Effector memory CD8-positive, alpha-beta T cell (primary cell): ENCODE data around the gene SULT1C2.

Source experiments
- ATAC-seq: fragments of 150-1000 bp; cut with Tn5 transposase; replicated peaks from 2 replicates; pipeline ENCODE4 v1.10.0; 2021; ENCODE audit warnings: mild to moderate bottlenecking, moderate library complexity
- DNase-seq, 3 experiments: peaks; one replicate each; pipeline ENCODE4 v3.0.0; 2021
- H3K27ac Mint-ChIP-seq, 2 donors: one replicate each; pipeline ENCODE4 v1.8.0; 2022; ENCODE audit warnings: mild to moderate bottlenecking in 2 of 2, mixed read lengths in 2 of 2, moderate library complexity in 2 of 2
- H3K27me3 Mint-ChIP-seq, 2 donors: one replicate each; pipeline ENCODE4 v1.8.0; 2022; ENCODE audit warnings: mixed read lengths in 2 of 2
- H3K36me3 Mint-ChIP-seq: one replicate; pipeline ENCODE4 v1.8.0; 2022; ENCODE audit warnings: mild to moderate bottlenecking, moderate library complexity, mixed read lengths; ENCODE audit not compliant: insufficient read depth
- H3K4me1 Mint-ChIP-seq, 2 donors: one replicate each; pipeline ENCODE4 v1.8.0; 2022; ENCODE audit warnings: low read depth in 2 of 2, mixed read lengths in 2 of 2
- H3K4me3 Mint-ChIP-seq, 2 donors: one replicate each; pipeline ENCODE4 v1.8.0; 2022; ENCODE audit warnings: mild to moderate bottlenecking in 2 of 2, mixed read lengths in 2 of 2, moderate library complexity in 2 of 2
- H3K9me3 Mint-ChIP-seq, 2 donors: one replicate each; pipeline ENCODE4 v1.8.0; 2022; ENCODE audit warnings: mixed read lengths in 2 of 2
- total RNA-seq, 9 experiments: gene quantifications; one replicate each; lab custom pipeline; 2026; lab: John Stamatoyannopoulos, UW

SULT1C2 gene
- 0 to 0.39 (median 0.11) reads per million in 9 experiments for total RNA-seq

DNA sequence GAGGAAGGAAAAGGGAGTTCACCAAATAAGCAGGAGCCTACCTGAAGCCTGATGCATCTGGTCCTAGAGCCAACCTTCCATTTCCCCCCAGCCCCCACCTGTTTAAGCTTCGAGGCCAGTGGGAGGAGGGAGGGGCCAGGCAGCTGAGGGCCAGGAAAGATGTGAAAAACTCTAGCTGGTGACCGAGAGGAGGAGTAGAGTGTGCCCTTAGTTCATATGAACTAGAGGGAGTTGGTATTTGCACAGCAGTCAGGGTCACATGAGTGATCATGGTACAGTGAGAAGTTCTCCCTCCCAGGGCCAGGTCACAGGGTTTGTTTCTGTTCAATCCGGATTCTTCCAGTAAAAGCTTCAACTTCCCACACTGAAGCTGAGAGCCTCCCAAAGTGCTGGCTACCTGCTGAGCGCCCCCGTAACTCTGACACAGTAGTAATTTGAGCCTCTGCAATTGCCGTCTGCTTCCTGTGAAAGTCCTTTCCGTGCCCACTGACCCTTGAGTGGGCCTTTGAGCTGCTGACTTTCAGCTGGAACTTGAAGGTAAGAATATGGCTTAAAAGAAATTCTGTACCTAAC, at the start of gene SULT1C2:
Gene SULT1C2 (plus strand): TSS at position 362 of the 573 bp plus-strand sequence. CDS start 4,773 bp downstream, outside the sequence.
- H3K27ac Mint-ChIP-seq: no peak within 1 kb of the TSS
- DNase-seq: no peak
- ATAC-seq: no peak

DNA sequence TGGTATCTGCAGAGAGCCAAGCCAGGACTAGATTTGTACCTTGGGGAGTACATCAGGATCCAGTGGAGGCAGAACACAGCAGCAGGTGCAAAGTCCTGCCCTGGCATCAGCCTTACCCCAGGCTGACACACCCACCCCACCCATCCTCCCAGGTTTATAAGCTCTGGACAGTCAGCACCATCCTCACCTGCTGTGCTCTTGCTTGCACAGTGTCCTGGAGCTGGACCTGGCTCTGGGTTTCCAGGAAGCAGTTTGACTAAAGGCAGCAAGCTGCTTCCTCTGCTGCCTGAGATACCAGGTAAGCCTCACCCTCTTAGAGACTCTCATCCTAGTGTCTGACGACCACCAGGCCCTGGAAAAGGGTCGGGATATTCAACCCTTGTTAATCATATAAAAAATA, 48.9 kb upstream of the SULT1C2 start, which contains the start of gene SULT1C3:
Gene SULT1C3 (plus strand): TSS at position 183 of the 400 bp plus-strand sequence. CDS start 7,227 bp downstream, outside the sequence.
- ATAC-seq: no peak
- Mint-ChIP-seq H3K9me3 (peaks cover 2 to 4% of the 10 kb centered on the region in 2 donors), H3K4me3 (no peak within 1 kb of the TSS)

More for the DNA sequence above, at the start of gene SULT1C2:
- Mint-ChIP-seq H3K4me3 (no peak within 1 kb of the TSS), H3K4me1 (no peaks in the 10 kb centered on the region), H3K27me3 (peaks cover 17 to 31% of the 10 kb centered on the region in 2 donors), H3K9me3 (peaks cover 2% of the 10 kb centered on the region in 2 donors), H3K36me3 (no peaks in the 10 kb centered on the region)

DNA sequence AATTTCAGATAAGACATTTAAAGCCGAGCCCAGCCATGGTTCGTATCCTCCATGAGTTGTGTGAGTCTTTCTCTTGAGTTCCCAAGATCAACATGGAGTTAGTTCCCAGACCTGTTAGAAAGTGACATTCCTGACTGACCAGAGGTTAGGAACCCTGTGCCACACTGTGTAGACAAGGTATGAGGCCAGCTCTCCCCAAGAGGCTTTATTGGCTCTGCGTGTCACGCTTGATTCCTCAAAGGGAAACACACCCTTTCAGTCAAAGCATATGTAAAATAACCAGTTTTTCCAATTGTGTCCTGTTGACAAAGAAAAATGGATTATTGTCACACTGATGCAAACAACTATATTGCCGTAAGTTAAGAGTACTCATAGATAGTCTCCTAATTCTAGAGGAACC, 47.7 kb upstream of the SULT1C2 start:
- Mint-ChIP-seq H3K27me3 (peaks cover 0 to 5% of the 10 kb centered on the region in 2 donors), H3K9me3 (peaks cover 0 to 1% of the 10 kb centered on the region in 2 donors), H3K4me1 (no peaks in the 10 kb centered on the region), H3K36me3 (no peaks in the 10 kb centered on the region), H3K27ac (no peak overlapping the region), H3K4me3 (no peak overlapping the region)
- DNase-seq (no peak), ATAC-seq (no peak)

More for the DNA sequence above, 48.9 kb upstream of the SULT1C2 start, which contains the start of gene SULT1C3:
- Mint-ChIP-seq H3K36me3 (no peaks in the 10 kb centered on the region), H3K27ac (no peak within 1 kb of the TSS), H3K27me3 (peaks cover 0 to 5% of the 10 kb centered on the region in 2 donors), H3K4me1 (no peaks in the 10 kb centered on the region)
- DNase-seq: no peak

DNA sequence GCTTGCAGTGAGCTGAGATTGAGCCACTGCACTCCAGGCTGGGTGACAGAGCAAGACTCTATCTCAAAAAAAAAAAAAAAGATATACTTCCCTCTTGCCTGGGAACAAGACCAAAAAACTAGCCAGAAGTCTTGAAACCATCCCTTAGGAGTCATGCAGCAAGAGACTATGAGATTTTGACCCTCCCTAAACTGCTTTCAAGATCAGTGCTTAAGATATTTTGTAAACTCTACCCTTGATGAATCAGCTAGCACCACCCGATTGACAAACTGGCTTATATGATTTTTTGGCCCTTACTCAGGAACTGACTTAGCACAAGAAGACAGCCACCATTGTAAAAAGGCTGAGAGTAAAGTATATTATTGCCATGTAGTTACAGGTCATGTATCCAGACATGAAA, 45.1 kb upstream of the SULT1C2 start:
- Mint-ChIP-seq H3K9me3 (peaks cover 0 to 1% of the 10 kb centered on the region in 2 donors), H3K27me3 (peaks cover 7 to 15% of the 10 kb centered on the region in 2 donors), H3K36me3 (no peaks in the 10 kb centered on the region), H3K4me1 (no peaks in the 10 kb centered on the region), H3K4me3 (no peak overlapping the region), H3K27ac (no peak overlapping the region)
- ATAC-seq: no peak
- no peak for DNase-seq

DNA sequence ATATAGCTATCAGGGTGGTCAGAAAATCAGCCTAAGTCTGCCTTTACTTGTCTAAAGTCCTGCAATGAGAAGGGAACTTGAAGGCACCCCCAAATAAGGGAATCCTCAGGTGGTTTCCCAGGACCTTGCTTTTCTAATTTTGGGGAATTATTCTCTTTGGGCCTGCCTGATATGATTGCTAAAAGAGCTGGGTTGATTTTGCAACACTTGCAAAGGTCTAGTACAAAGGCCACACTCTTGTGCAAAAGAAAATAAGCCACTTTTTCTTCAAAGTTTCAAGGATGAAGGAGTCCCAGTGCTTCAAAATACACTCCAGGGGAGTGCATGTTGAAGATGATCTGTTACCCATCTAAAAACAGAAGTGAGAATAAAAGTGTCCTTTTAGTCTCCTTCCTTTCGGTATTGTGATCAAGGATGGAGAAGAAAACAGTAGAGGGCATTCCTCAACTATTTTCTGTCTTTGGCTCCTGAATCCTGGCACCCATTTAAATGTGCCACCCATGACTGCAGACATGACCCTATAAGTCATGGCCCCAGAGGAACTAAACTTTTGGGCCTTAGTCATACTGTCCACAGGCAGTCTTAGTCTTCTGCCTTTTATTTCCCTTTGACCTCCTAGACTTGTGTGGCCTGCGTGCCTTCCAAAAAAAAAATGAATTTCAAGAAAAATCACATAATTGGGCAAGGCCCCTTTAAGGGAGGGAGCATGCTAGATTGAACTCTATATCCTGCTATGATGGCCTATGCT, 43.9 kb upstream of the SULT1C2 start:
- peaks cover 0 to 1% of the 10 kb centered on the region in 2 donors for H3K9me3 Mint-ChIP-seq
- DNase-seq: no peak
- H3K4me3 Mint-ChIP-seq: no peak overlapping the region
- ATAC-seq: no peak
- no peaks in the 10 kb centered on the region for H3K4me1 Mint-ChIP-seq
- H3K27ac Mint-ChIP-seq: no peak overlapping the region
- H3K36me3 Mint-ChIP-seq: no peaks in the 10 kb centered on the region
- peaks cover 7 to 15% of the 10 kb centered on the region in 2 donors for H3K27me3 Mint-ChIP-seq

DNA sequence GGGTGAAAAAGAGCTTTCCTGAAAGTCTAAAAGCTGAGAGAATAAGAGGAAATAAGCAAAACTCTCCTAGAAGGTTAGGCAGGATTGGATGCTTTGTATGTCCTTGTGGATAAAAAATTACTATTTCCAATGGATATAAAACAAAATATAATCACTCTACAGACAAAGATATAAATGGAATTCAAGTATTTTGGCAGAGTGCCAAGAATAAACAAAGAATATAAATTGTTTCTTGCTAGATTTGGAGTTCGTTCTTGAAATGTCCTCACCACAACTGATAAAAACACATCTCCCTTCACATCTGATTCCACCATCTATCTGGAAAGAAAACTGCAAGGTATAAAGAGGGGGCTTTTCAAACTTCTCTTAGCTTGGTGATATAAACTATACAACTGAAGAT, 35.6 kb upstream of the SULT1C2 start:
- Mint-ChIP-seq H3K4me3 (no peak overlapping the region), H3K27ac (no peak overlapping the region), H3K36me3 (no peaks in the 10 kb centered on the region), H3K27me3 (peaks cover 1 to 2% of the 10 kb centered on the region in 2 donors), H3K4me1 (peaks cover 0 to 4% of the 10 kb centered on the region in 2 donors), H3K9me3 (no peaks in the 10 kb centered on the region)
- ATAC-seq (no peak), DNase-seq (no peak)

DNA sequence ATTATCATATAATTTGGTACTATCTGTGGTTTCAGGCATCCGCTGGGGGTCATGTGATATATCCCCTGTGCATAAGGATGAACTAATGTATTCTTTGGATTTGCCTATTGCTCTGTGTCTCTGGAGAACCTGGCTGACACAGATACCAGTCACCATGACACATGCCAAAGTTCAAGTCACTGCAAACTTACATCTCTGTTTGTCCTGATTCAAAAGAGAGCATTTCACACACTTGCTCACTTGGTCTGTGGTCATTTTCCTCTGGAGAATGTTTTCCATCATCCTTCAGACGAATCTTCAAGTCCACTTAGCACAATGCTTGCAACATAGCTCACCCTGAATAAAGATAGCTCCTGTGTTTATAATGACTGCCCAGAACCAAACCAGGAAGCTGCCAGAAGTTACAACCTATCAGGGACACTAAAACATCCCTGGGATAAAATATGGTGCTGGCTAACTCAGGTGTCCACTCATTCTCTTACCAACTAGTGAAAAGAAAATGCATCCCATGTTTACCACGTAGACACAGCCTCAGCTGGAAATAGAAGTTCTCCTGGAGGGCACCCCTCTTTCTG, 30.9 kb upstream of the SULT1C2 start:
- no peaks in the 10 kb centered on the region for H3K9me3 Mint-ChIP-seq
- no peak for ATAC-seq
- no peaks in the 10 kb centered on the region for H3K4me1 Mint-ChIP-seq
- no peaks in the 10 kb centered on the region for H3K36me3 Mint-ChIP-seq
- H3K27ac Mint-ChIP-seq: no peak overlapping the region
- no peak for DNase-seq
- H3K27me3 Mint-ChIP-seq: peaks cover 0 to 17% of the 10 kb centered on the region in 2 donors
- H3K4me3 Mint-ChIP-seq: no peak overlapping the region

DNA sequence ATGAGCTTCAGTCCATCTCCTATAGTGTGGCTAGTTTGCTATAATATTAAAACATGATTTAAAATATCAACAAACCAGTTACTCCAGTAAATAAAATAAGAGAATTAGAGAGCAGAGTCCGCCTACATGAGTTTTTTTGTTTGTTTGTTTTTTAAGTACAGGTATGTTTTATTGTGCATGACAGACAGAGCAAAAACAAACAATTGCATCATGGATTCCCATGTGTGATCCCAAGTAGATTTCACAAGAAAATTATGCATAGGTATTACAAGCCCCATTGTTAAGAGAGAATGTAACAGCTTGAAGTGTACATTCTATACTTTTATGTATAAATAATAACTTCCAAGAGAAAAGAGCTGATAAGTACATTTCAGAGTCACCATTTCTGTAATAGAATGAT, 27.9 kb upstream of the SULT1C2 start:
- peaks cover 8 to 17% of the 10 kb centered on the region in 2 donors for H3K27me3 Mint-ChIP-seq
- no peaks in the 10 kb centered on the region for H3K4me1 Mint-ChIP-seq
- no peaks in the 10 kb centered on the region for H3K36me3 Mint-ChIP-seq
- no peaks in the 10 kb centered on the region for H3K9me3 Mint-ChIP-seq
- H3K4me3 Mint-ChIP-seq: no peak overlapping the region
- no peak for ATAC-seq
- no peak overlapping the region for H3K27ac Mint-ChIP-seq
- DNase-seq: no peak

DNA sequence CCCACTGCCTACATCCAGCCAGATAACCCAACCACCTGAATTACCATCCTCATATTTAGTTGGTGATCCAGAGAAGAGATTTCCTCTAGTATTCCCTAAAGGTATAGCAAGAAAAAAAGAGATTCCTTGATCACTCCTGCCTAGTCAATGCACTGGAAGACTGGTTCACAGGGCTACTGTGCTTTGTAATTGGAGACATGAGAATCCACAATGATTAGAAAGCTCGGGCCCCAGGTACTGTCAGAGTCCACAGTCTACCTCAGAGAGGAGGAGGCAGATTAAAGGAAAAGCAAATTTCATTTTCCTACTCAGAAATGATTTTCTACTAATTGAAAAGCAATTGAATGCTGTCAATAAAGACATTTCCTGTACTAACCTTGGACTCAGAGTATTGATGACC, 26.7 kb upstream of the SULT1C2 start:
- Mint-ChIP-seq H3K9me3 (no peaks in the 10 kb centered on the region), H3K36me3 (no peaks in the 10 kb centered on the region), H3K4me3 (no peak overlapping the region), H3K27me3 (peaks cover 8 to 24% of the 10 kb centered on the region in 2 donors), H3K4me1 (no peaks in the 10 kb centered on the region), H3K27ac (no peak overlapping the region)
- DNase-seq: no peak
- ATAC-seq: no peak

DNA sequence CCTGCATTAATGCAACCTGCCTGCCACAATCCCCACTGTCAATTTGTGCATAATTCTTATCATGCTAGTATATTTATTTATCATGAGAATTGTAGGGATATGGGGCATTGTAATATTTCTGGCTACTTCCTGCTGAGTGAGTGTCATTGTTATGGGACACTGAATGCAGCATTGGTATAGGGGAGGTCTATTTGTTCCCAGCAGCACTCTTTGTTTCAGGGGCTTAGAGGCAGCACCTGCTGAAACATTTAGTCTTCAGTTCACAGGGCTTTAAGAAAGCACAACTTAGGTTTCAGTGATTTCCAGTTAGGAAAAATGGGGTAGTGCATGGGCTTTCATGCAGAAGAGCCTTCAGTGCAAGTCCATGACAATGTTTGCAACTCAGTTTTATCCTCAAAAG, 25.3 kb upstream of the SULT1C2 start:
- H3K4me3 Mint-ChIP-seq: no peak overlapping the region
- H3K27ac Mint-ChIP-seq: no peak overlapping the region
- H3K9me3 Mint-ChIP-seq: no peaks in the 10 kb centered on the region
- peaks cover 16 to 37% of the 10 kb centered on the region in 2 donors for H3K27me3 Mint-ChIP-seq
- no peak for DNase-seq
- no peak for ATAC-seq
- H3K4me1 Mint-ChIP-seq: no peaks in the 10 kb centered on the region
- no peaks in the 10 kb centered on the region for H3K36me3 Mint-ChIP-seq

DNA sequence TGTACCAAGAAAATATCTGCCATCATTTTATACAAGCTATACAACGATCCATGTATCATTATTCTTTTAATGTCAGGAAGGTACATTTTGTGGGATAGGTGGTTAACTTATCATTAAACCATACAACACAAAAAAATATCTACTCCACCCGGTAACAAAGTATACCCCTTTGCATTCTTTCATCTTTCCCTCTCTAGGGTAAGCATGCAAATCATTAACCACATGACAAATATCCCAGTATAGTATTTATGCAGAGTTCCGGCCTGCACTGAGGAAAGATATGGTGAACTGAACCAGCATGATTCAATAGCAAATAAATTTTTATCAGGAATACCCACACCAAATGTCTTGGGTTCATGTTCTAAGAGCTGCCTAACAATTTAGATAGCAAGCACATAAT, 22.5 kb upstream of the SULT1C2 start:
- DNase-seq (no peak), ATAC-seq (no peak)
- Mint-ChIP-seq H3K4me1 (no peaks in the 10 kb centered on the region), H3K36me3 (no peaks in the 10 kb centered on the region), H3K27ac (no peak overlapping the region), H3K4me3 (no peak overlapping the region), H3K27me3 (peaks cover 34 to 44% of the 10 kb centered on the region in 2 donors), H3K9me3 (peaks cover 0 to 1% of the 10 kb centered on the region in 2 donors)

DNA sequence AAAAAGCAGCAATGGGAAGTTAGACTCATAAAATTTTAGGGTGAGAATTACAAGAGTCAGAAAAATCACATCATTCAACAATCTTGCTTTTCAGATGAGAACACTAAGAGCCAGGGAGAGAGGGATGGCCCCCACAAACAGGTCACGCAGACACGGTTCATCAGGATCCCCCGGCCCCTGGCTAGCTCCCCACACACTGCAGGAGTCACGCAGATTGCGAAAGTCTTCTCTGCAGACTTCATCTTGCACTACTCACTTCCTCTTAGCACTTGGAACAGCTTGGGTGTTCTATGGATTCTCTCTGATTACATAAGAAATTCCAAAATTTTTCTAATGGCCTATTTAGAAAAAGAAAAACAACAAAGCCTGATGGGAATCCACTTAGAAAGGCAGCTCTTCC, 21.6 kb upstream of the SULT1C2 start:
- H3K9me3 Mint-ChIP-seq: peaks cover 0 to 1% of the 10 kb centered on the region in 2 donors
- DNase-seq (no peak), ATAC-seq (no peak)
- H3K27me3 Mint-ChIP-seq: peaks cover 35 to 52% of the 10 kb centered on the region in 2 donors
- no peak overlapping the region for H3K4me3 Mint-ChIP-seq
- H3K36me3 Mint-ChIP-seq: no peaks in the 10 kb centered on the region
- no peaks in the 10 kb centered on the region for H3K4me1 Mint-ChIP-seq
- H3K27ac Mint-ChIP-seq: no peak overlapping the region

DNA sequence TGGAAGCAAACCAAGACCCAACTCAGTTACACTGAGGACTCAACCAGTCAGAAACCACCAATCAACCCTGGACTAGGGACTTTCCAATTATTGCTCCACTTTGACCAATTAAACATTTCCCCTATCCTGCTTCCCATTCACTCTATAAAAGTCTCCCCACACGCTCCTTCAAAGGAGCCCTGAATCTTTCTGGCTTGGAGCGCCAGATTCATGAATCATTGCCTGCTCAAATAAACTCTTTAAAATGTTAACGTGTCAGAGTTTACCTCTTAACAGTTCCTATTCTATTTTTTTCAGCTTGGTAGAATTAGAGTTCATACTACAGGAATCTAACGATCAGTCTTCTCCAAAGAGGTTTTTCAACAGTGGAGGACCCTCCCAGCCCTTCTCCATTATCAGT, 20.7 kb upstream of the SULT1C2 start:
- no peaks in the 10 kb centered on the region for H3K36me3 Mint-ChIP-seq
- H3K9me3 Mint-ChIP-seq: peaks cover 0 to 1% of the 10 kb centered on the region in 2 donors
- DNase-seq (no peak), ATAC-seq (no peak)
- no peak overlapping the region for H3K4me3 Mint-ChIP-seq
- peaks cover 35 to 52% of the 10 kb centered on the region in 2 donors for H3K27me3 Mint-ChIP-seq
- no peaks in the 10 kb centered on the region for H3K4me1 Mint-ChIP-seq
- H3K27ac Mint-ChIP-seq: no peak overlapping the region
